ENCODE data around the gene BCAM. TPM values are rescaled to one million over a fixed set of nuclear protein-coding genes. Genes with fewer than 3 reads are reported as not detected.
"Not testable (repeated sequence)": the region's sequence is repeated elsewhere in the genome, so short reads cannot be mapped to it uniquely, and the experiment has no call there.

BCAM gene
- total and polyA plus RNA-seq, 2 donors, result 35.3 to 77.4 TPM

GRCh38 chr19:44817725-44818465 is 9.0 kb downstream of the BCAM start:
- no peaks in the 10 kb centered on the region for H3K36me3 ChIP-seq (ENCODE audit: insufficient read depth)
- H3K27ac ChIP-seq (ENCODE audit: low read depth), result no peak overlapping the region
- H3K4me3 ChIP-seq (ENCODE audit: low read depth, low read length), result no peak overlapping the region
- 90% methylated on average over 8 of the region's 8 CpGs for WGBS
- H3K4me1 ChIP-seq (ENCODE audit: insufficient read depth), result no peaks in the 10 kb centered on the region
- DNase-seq (ENCODE audit: extremely low spot score), result no peak

- Histone ChIP-seq H3K27ac (ENCODE audit: low read depth) (no peak overlapping the region), H3K4me1 (ENCODE audit: insufficient read depth) (no peaks in the 10 kb centered on the region), H3K4me3 (ENCODE audit: low read depth, low read length) (no peak overlapping the region), H3K36me3 (ENCODE audit: insufficient read depth) (no peaks in the 10 kb centered on the region)
- no peak for DNase-seq (ENCODE audit: extremely low spot score)
- WGBS, result 89% methylated on average over 20 of the region's 20 CpGs
Measured at GRCh38 chr19:44818466-44819031, 9.6 kb downstream of the BCAM start.

DNA sequence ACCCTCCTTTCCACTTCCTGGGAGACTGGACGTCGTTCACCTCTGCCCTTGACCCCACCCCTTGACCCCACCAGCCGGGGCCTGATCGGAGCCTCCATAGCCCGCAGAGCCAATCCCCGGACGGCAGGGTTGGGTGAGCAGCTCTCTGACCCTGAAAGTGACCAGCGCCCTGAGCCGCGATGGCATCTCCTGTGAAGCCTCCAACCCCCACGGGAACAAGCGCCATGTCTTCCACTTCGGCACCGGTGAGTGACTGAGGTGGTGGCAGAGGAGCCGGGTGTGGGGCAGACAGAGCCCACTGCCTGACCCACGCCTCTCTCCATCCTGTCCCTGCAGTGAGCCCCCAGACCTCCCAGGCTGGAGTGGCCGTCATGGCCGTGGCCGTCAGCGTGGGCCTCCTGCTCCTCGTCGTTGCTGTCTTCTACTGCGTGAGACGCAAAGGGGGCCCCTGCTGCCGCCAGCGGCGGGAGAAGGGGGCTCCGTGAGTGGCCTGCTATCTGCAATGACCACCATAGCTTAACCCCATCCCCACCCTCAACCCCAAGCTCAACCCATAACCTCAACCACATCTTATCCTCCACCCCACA is 10.4 kb downstream of the BCAM start:
- Histone ChIP-seq H3K4me3 (ENCODE audit: low read depth, low read length) (no peak overlapping the region), H3K27ac (ENCODE audit: low read depth) (no peak overlapping the region), H3K4me1 (ENCODE audit: insufficient read depth) (no peaks in the 10 kb centered on the region), H3K36me3 (ENCODE audit: insufficient read depth) (no peaks in the 10 kb centered on the region)
- DNase-seq (ENCODE audit: extremely low spot score), result no peak
- 93% methylated on average over 28 of the region's 28 CpGs for WGBS

GRCh38 chr19:44820648-44821609 is 12.0 kb downstream of the BCAM start:
- no peak overlapping the region for H3K27ac ChIP-seq (ENCODE audit: low read depth)
- no peak overlapping the region for H3K4me3 ChIP-seq (ENCODE audit: low read depth, low read length)
- WGBS, result 35% methylated on average over 35 of the region's 35 CpGs
- no peaks in the 10 kb centered on the region for H3K4me1 ChIP-seq (ENCODE audit: insufficient read depth)
- H3K36me3 ChIP-seq (ENCODE audit: insufficient read depth), result no peaks in the 10 kb centered on the region
- DNase-seq (ENCODE audit: extremely low spot score), result no peak

GRCh38 chr19:44822177-44822576 is 13.3 kb downstream of the BCAM start:
- no peak overlapping the region for H3K27ac ChIP-seq (ENCODE audit: low read depth)
- no peak overlapping the region for H3K4me3 ChIP-seq (ENCODE audit: low read depth, low read length)
- 59% methylated on average over 11 of the region's 11 CpGs for WGBS
- DNase-seq (ENCODE audit: extremely low spot score), result no peak
- no peaks in the 10 kb centered on the region for H3K36me3 ChIP-seq (ENCODE audit: insufficient read depth)
- H3K4me1 ChIP-seq (ENCODE audit: insufficient read depth), result no peaks in the 10 kb centered on the region

DNA sequence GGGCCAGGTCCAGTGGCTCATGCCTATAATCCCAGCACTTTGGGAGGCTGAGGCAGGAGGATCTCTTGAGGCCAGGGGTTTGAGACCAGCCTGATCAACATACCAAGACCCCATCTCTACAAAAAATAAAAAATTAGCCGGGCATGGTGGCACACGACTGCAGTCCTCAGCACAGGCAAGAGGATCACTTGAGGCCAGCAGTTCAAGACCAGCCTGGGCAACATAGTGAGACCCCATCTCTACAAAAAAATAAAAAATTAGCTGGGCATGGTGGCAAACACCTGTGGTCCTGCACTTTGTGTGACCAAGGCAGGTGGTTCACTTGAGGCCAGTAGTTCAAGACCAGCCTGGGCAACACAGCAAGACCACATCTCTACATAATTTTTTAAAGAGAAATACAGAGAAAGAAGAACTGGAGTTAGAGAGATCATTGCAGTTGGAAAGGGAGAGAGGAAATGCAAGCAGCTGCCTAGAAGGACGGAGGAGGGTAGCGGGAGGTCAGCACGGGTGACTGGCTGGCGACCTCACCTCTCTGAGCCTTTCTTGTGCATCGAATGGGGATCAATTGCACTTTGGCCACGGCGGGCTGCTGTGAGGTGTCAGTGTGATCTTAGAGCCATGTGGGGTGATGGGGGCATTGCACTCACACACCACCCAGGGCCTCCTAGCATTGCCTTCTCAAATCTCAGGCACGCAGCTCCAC is 13.9 kb downstream of the BCAM start:
- DNase-seq (ENCODE audit: extremely low spot score), result no peak
- no peaks in the 10 kb centered on the region for H3K36me3 ChIP-seq (ENCODE audit: insufficient read depth)
- no peak overlapping the region for H3K4me3 ChIP-seq (ENCODE audit: low read depth, low read length)
- no peak overlapping the region for H3K27ac ChIP-seq (ENCODE audit: low read depth)
- no peaks in the 10 kb centered on the region for H3K4me1 ChIP-seq (ENCODE audit: insufficient read depth)
- WGBS, result 64% methylated on average over 10 of the region's 10 CpGs

GRCh38 chr19:44823373-44823698 is 14.4 kb downstream of the BCAM start:
- 52% methylated on average over 4 of the region's 4 CpGs for whole genome bisulfite sequencing
- Histone ChIP-seq H3K4me3 (ENCODE audit: low read depth, low read length) (no peak overlapping the region), H3K36me3 (ENCODE audit: insufficient read depth) (no peaks in the 10 kb centered on the region), H3K4me1 (ENCODE audit: insufficient read depth) (no peaks in the 10 kb centered on the region), H3K27ac (ENCODE audit: low read depth) (no peak overlapping the region)
- no peak for DNase-seq (ENCODE audit: extremely low spot score)

GRCh38 chr19:44824761-44825160 is 15.9 kb downstream of the BCAM start:
- whole genome bisulfite sequencing, result 77% methylated on average over 4 of the region's 4 CpGs
- Histone ChIP-seq H3K36me3 (ENCODE audit: insufficient read depth) (no peaks in the 10 kb centered on the region), H3K4me1 (ENCODE audit: insufficient read depth) (no peaks in the 10 kb centered on the region), H3K27ac (ENCODE audit: low read depth) (no peak overlapping the region), H3K4me3 (ENCODE audit: low read depth, low read length) (no peak overlapping the region)
- no peak for DNase-seq (ENCODE audit: extremely low spot score)

GRCh38 chr19:44832875-44833274 is 24.0 kb downstream of the BCAM start:
- H3K36me3 ChIP-seq (ENCODE audit: insufficient read depth); H3K4me3 ChIP-seq (ENCODE audit: low read depth, low read length); H3K27ac ChIP-seq (ENCODE audit: low read depth); DNase-seq (ENCODE audit: extremely low spot score); H3K4me1 ChIP-seq (ENCODE audit: insufficient read depth): not testable (repeated sequence)
- 72% methylated on average over 6 of the region's 6 CpGs for WGBS

DNA sequence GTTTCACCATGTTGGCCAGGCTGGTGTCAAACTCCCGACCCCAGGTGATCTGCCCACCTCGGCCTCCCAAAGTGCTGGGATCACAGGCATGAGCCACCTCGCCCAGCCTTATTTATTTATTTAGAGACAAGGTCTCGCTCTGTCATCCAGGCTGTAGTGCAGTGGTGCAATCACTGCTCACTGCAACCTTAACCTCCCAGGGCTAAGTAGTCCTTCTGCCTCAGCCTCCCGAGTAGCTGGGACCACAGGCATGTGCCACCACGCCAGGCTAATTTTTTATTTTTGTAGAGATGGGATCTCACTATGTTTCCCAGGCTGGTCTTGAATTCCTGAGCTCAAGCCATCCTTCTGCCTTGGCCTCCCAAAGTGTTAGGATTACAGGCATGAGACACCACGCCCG is 25.5 kb downstream of the BCAM start:
- 83% methylated on average over 8 of the region's 8 CpGs for WGBS
- H3K4me3 ChIP-seq (ENCODE audit: low read depth, low read length); DNase-seq (ENCODE audit: extremely low spot score); H3K27ac ChIP-seq (ENCODE audit: low read depth); H3K36me3 ChIP-seq (ENCODE audit: insufficient read depth); H3K4me1 ChIP-seq (ENCODE audit: insufficient read depth): not testable (repeated sequence)

DNA sequence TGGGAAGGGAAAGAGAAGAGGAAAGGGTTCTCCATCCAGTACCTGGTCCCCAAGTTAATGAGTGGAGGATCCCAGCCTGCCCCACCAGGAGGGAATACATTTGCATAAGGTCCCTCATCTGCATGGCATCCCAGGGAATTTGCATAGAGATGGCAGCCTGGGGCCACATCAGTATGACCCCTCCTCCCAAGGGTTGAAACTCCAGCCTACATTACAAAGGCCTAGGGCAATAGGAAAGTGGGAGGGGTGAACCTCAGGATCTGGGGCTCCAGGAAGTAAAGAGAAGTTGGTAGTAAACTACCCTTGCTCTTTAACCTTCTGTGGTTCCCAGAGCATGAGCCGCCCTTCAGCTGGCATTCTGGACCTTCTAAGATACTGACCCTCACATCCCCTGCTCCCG is 30.4 kb downstream of the BCAM start:
- H3K4me3 ChIP-seq (ENCODE audit: low read depth, low read length), result no peak overlapping the region
- no peaks in the 10 kb centered on the region for H3K4me1 ChIP-seq (ENCODE audit: insufficient read depth)
- DNase-seq (ENCODE audit: extremely low spot score), result no peak
- WGBS, result 78% methylated on average over 2 of the region's 2 CpGs
- H3K27ac ChIP-seq (ENCODE audit: low read depth), result no peak overlapping the region
- no peaks in the 10 kb centered on the region for H3K36me3 ChIP-seq (ENCODE audit: insufficient read depth)

DNA sequence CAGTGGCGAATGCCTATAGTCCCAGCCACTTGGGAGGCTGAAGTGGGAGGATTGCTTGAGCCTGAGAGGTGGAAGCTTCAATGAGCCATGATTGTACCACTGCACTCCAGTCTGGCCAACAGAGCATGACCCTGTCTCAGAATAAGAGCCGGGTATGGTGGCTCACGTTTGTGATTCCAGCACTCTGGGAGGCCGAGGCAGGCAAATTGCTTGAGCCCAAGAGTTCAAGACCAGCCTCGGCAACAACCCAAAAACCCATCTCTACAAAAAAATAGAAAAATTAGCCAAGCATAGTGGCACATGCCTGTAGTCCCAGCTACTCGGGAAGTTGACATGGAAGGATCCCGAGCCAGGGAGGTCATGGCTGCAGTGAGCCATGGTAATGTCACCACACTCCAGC is 31.9 kb downstream of the BCAM start:
- no peak overlapping the region for H3K27ac ChIP-seq (ENCODE audit: low read depth)
- H3K36me3 ChIP-seq (ENCODE audit: insufficient read depth), result no peaks in the 10 kb centered on the region
- WGBS, result 76% methylated on average over 7 of the region's 7 CpGs
- H3K4me3 ChIP-seq (ENCODE audit: low read depth, low read length), result no peak overlapping the region
- H3K4me1 ChIP-seq (ENCODE audit: insufficient read depth), result no peaks in the 10 kb centered on the region
- DNase-seq (ENCODE audit: extremely low spot score), result no peak

- H3K4me3 ChIP-seq (ENCODE audit: low read depth, low read length), result no peak overlapping the region
- H3K4me1 ChIP-seq (ENCODE audit: insufficient read depth), result no peaks in the 10 kb centered on the region
- H3K36me3 ChIP-seq (ENCODE audit: insufficient read depth), result no peaks in the 10 kb centered on the region
- no peak overlapping the region for H3K27ac ChIP-seq (ENCODE audit: low read depth)
- DNase-seq (ENCODE audit: extremely low spot score), result no peak
- 82% methylated on average over 3 of the region's 3 CpGs for WGBS
Measured at GRCh38 chr19:44841231-44841630, 32.3 kb downstream of the BCAM start.

All from urinary bladder (tissue), 4 donors.